Measurements from ENCODE around the gene ELMO1. TPM values are rescaled to one million over a fixed set of nuclear protein-coding genes. Genes with fewer than 3 reads are reported as not detected.

Gene ELMO1
- total RNA-seq, 1 experiment from 2014 or later: 7.8 TPM

GRCh38 chr7:37390114-37390513 lies 58.5 kb downstream of the ELMO1 start:
- Histone ChIP-seq H3K4me1 (ENCODE audit: insufficient read depth, low read length) (peaks cover 14% of the 10 kb centered on the region), H2BK120ac (ENCODE audit: low read depth, low read length, poor library complexity, severe bottlenecking) (no peak overlapping the region), H2BK5ac (ENCODE audit: insufficient read length, low read length) (no peak overlapping the region), H4K20me1 (ENCODE audit: control insufficient read depth, insufficient read depth, insufficient read length) (no peaks in the 10 kb centered on the region), H3K9me3 (ENCODE audit: control insufficient read depth, low read depth, low read length) (no peaks in the 10 kb centered on the region), H2BK12ac (ENCODE audit: insufficient read length, low read depth, low read length) (no peak overlapping the region), H3K18ac (ENCODE audit: insufficient read length, low read depth, low read length) (no peak overlapping the region), H3K23me2 (ENCODE audit: insufficient read length, low read depth, low read length, poor library complexity, severe bottlenecking) (no peaks in the 10 kb centered on the region), H3K27ac (ENCODE audit: insufficient read length, low read depth, low read length) (no peak overlapping the region), H3T11ph (ENCODE audit: low read length) (no peak overlapping the region), H4K5ac (ENCODE audit: insufficient read length, low read depth, low read length) (no peak overlapping the region), H2BK20ac (ENCODE audit: low read depth, low read length, poor library complexity, severe bottlenecking) (no peak overlapping the region), H3K79me1 (ENCODE audit: insufficient read depth, low read depth, low read length, poor library complexity, severe bottlenecking) (no peaks in the 10 kb centered on the region), H2BK15ac (ENCODE audit: low read depth, low read length) (no peak overlapping the region), H3K9ac (ENCODE audit: extremely low read depth, insufficient read length, low read length) (no peak overlapping the region), H4K91ac (ENCODE audit: insufficient read length, low read depth, low read length) (no peak overlapping the region), H3K4ac (ENCODE audit: low read depth, low read length) (no peak overlapping the region), H3K27me3 (ENCODE audit: insufficient read depth, low read length) (no peaks in the 10 kb centered on the region), H2AFZ (ENCODE audit: low read length) (no peak overlapping the region), H3K4me2 (ENCODE audit: insufficient read depth, insufficient read length, low read length) (no peak overlapping the region), H4K8ac (replicated peaks; ENCODE audit: insufficient read length, low read depth, low read length) (no peak overlapping the region), H3K14ac (ENCODE audit: insufficient read depth, low read length) (no peak overlapping the region), H3K79me2 (ENCODE audit: insufficient read depth, low read length) (no peaks in the 10 kb centered on the region; the same call in 1 of the 2 replicates), H2AK5ac (ENCODE audit: insufficient read length, low read length) (no peak overlapping the region), H3K23ac (ENCODE audit: insufficient read length, low read depth, low read length) (no peak overlapping the region), H3K56ac (ENCODE audit: insufficient read length, low read depth, low read length) (no peak overlapping the region)
- Mint-ChIP-seq H3K4me3 (no peak overlapping the region), H3K27me3 (ENCODE audit: low read depth) (no peaks in the 10 kb centered on the region; the same call in 1 of the 2 replicates), H3K27ac (peak overlapping the region in 1 of 3 experiments; percentile 19; a peak in 2 of 7 replicates), H3K4me1 (peaks cover 37 to 39% of the 10 kb centered on the region in 2 experiments), H3K36me3 (ENCODE audit: insufficient read depth in 1 of 3, low read depth in 3 of 3) (no peaks in the 10 kb centered on the region), H3K9me3 (no peaks in the 10 kb centered on the region)
- WGBS (ENCODE audit: extremely low coverage, insufficient read length, low lambda C conversion rate): no CpG with 5 or more reads among the region's 8 CpGs
- peak; percentile 41 for DNase-seq
- TF ChIP-seq, protein P1, sequence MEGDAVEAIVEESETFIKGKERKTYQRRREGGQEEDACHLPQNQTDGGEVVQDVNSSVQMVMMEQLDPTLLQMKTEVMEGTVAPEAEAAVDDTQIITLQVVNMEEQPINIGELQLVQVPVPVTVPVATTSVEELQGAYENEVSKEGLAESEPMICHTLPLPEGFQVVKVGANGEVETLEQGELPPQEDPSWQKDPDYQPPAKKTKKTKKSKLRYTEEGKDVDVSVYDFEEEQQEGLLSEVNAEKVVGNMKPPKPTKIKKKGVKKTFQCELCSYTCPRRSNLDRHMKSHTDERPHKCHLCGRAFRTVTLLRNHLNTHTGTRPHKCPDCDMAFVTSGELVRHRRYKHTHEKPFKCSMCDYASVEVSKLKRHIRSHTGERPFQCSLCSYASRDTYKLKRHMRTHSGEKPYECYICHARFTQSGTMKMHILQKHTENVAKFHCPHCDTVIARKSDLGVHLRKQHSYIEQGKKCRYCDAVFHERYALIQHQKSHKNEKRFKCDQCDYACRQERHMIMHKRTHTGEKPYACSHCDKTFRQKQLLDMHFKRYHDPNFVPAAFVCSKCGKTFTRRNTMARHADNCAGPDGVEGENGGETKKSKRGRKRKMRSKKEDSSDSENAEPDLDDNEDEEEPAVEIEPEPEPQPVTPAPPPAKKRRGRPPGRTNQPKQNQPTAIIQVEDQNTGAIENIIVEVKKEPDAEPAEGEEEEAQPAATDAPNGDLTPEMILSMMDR (conservative IDR thresholded peaks at IDR 0.05): no peak
